HepG2 (cell line): ENCODE data around the gene EPHX1. TPM values are rescaled to one million over a fixed set of nuclear protein-coding genes. Genes with fewer than 3 reads are reported as not detected.

Experiments used
- CBX2 ChIP-seq, 2 experiments: fragments of 200-600 bp in 1 of 2; sonication (generic); formaldehyde crosslinking in 1 of 2; IDR thresholded peaks; 2 replicates each; pipeline versions ENCODE4 v1.7.0 to v1.8.1; 2018 to 2022; ENCODE audit warnings: low read depth in 2 of 2, low read length in 1 of 2, mild to moderate bottlenecking in 1 of 2, missing genetic modification reagents in 1 of 2
- ZNF274 ChIP-seq: sonication (generic); formaldehyde crosslinking; IDR thresholded peaks from 2 replicates; pipeline ENCODE4 v1.5.1; 2020; ENCODE audit warnings: mild to moderate bottlenecking, missing genetic modification reagents
- ZNF318 ChIP-seq: sonication (generic); formaldehyde crosslinking; IDR thresholded peaks from 2 replicates; pipeline ENCODE4 v1.4.0; 2020; ENCODE audit warnings: mild to moderate bottlenecking, missing genetic modification reagents
- ZNF570 ChIP-seq: sonication (generic); formaldehyde crosslinking; IDR thresholded peaks from 2 replicates; pipeline ENCODE4 v1.4.0; 2020; ENCODE audit warnings: mild to moderate bottlenecking, missing genetic modification reagents, borderline replicate concordance
- polyA plus RNA-seq, 8 experiments: library from polyadenylated mRNA; depleted of rRNA in 3 of 8; stranded (reverse) in 7 of 8; unstranded in 1 of 8; fragments of >200 nt; fragmentation: Illumina TruSeq in 4 of 8; extraction: Trizol in 4 of 8; gene quantifications; 2 replicates each; pipeline versions ENCODE4 v1.2.1 to v1.2.3, GENCODE V29; 2011 to 2016; ENCODE audit warnings: low read depth in 4 of 8, missing spikeins in 1 of 8, mixed read lengths in 1 of 8; ENCODE audit not compliant: insufficient read depth in 1 of 8
- total RNA-seq, 5 experiments: library from RNA; depleted of rRNA; stranded (reverse); fragments of >200 nt; fragmentation: Illumina TruSeq; extraction: Trizol; gene quantifications; 2 replicates each; pipeline ENCODE4 v1.2.3, GENCODE V29; 2016; ENCODE audit warnings: low read depth in 1 of 5
- TF ChIP-seq, protein P1 (sequence below): IDR thresholded peaks from 2 replicates; pipeline ENCODE4 v1.6.1; 2016; ENCODE audit warnings: mild to moderate bottlenecking, missing biosample characterization, missing genetic modification reagents
- TF ChIP-seq, protein P2 (sequence below): IDR thresholded peaks from 2 replicates; pipeline ENCODE4 v1.6.1; 2012; ENCODE audit warnings: low read length, improper control_type of control experiment
- TF ChIP-seq, protein P3 (sequence below): sonication (generic); formaldehyde crosslinking; IDR thresholded peaks from 2 replicates; pipeline ENCODE4 v1.4.0; 2020; ENCODE audit warnings: missing genetic modification reagents, borderline replicate concordance
- TF ChIP-seq, protein P4 (sequence below): sonication (generic); formaldehyde crosslinking; IDR thresholded peaks from 2 replicates; pipeline ENCODE4 v1.4.0; 2020; ENCODE audit warnings: missing genetic modification reagents, borderline replicate concordance

Gene EPHX1
- total and polyA plus RNA-seq, 2 of the 13 experiments (the other 11 are each of a cell fraction or from before 2014, with no cell fraction given) = 27.7 to 36.5 TPM

GRCh38 chr1:225767634-225768540 lies 42.0 kb upstream of the EPHX1 start (continued):
- TF ChIP-seq, protein P1, sequence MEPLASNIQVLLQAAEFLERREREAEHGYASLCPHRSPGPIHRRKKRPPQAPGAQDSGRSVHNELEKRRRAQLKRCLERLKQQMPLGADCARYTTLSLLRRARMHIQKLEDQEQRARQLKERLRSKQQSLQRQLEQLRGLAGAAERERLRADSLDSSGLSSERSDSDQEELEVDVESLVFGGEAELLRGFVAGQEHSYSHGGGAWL (CRISPR knock-in tag) = no peak
- TF ChIP-seq, protein P2, sequence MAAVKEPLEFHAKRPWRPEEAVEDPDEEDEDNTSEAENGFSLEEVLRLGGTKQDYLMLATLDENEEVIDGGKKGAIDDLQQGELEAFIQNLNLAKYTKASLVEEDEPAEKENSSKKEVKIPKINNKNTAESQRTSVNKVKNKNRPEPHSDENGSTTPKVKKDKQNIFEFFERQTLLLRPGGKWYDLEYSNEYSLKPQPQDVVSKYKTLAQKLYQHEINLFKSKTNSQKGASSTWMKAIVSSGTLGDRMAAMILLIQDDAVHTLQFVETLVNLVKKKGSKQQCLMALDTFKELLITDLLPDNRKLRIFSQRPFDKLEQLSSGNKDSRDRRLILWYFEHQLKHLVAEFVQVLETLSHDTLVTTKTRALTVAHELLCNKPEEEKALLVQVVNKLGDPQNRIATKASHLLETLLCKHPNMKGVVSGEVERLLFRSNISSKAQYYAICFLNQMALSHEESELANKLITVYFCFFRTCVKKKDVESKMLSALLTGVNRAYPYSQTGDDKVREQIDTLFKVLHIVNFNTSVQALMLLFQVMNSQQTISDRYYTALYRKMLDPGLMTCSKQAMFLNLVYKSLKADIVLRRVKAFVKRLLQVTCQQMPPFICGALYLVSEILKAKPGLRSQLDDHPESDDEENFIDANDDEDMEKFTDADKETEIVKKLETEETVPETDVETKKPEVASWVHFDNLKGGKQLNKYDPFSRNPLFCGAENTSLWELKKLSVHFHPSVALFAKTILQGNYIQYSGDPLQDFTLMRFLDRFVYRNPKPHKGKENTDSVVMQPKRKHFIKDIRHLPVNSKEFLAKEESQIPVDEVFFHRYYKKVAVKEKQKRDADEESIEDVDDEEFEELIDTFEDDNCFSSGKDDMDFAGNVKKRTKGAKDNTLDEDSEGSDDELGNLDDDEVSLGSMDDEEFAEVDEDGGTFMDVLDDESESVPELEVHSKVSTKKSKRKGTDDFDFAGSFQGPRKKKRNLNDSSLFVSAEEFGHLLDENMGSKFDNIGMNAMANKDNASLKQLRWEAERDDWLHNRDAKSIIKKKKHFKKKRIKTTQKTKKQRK = no peak
- TF ChIP-seq CBX2 (IDR thresholded peaks at IDR 0.05; ENCODE audit: low read depth, low read length) = no peak
- no peak for TF ChIP-seq CBX2 (CRISPR knock-in tag; IDR thresholded peaks at IDR 0.05; ENCODE audit: low read depth)
- TF ChIP-seq ZNF318 (CRISPR knock-in tag) = no peak
- TF ChIP-seq ZNF570 = no peak
- TF ChIP-seq, protein P3, sequence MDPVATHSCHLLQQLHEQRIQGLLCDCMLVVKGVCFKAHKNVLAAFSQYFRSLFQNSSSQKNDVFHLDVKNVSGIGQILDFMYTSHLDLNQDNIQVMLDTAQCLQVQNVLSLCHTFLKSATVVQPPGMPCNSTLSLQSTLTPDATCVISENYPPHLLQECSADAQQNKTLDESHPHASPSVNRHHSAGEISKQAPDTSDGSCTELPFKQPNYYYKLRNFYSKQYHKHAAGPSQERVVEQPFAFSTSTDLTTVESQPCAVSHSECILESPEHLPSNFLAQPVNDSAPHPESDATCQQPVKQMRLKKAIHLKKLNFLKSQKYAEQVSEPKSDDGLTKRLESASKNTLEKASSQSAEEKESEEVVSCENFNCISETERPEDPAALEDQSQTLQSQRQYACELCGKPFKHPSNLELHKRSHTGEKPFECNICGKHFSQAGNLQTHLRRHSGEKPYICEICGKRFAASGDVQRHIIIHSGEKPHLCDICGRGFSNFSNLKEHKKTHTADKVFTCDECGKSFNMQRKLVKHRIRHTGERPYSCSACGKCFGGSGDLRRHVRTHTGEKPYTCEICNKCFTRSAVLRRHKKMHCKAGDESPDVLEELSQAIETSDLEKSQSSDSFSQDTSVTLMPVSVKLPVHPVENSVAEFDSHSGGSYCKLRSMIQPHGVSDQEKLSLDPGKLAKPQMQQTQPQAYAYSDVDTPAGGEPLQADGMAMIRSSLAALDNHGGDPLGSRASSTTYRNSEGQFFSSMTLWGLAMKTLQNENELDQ (CRISPR knock-in tag) = no peak
- TF ChIP-seq, protein P4, sequence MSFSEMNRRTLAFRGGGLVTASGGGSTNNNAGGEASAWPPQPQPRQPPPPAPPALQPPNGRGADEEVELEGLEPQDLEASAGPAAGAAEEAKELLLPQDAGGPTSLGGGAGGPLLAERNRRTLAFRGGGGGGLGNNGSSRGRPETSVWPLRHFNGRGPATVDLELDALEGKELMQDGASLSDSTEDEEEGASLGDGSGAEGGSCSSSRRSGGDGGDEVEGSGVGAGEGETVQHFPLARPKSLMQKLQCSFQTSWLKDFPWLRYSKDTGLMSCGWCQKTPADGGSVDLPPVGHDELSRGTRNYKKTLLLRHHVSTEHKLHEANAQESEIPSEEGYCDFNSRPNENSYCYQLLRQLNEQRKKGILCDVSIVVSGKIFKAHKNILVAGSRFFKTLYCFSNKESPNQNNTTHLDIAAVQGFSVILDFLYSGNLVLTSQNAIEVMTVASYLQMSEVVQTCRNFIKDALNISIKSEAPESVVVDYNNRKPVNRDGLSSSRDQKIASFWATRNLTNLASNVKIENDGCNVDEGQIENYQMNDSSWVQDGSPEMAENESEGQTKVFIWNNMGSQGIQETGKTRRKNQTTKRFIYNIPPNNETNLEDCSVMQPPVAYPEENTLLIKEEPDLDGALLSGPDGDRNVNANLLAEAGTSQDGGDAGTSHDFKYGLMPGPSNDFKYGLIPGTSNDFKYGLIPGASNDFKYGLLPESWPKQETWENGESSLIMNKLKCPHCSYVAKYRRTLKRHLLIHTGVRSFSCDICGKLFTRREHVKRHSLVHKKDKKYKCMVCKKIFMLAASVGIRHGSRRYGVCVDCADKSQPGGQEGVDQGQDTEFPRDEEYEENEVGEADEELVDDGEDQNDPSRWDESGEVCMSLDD (CRISPR knock-in tag) = no peak
- no peak for TF ChIP-seq ZNF274 (CRISPR knock-in tag)
